ENCODE data around the gene MYPOP. TPM values are rescaled to one million over a fixed set of nuclear protein-coding genes. Genes with fewer than 3 reads are reported as not detected.

Gene MYPOP
- total and polyA plus RNA-seq, 11 donors: 7.9 to 16.0 (median 9.8) TPM

DNA sequence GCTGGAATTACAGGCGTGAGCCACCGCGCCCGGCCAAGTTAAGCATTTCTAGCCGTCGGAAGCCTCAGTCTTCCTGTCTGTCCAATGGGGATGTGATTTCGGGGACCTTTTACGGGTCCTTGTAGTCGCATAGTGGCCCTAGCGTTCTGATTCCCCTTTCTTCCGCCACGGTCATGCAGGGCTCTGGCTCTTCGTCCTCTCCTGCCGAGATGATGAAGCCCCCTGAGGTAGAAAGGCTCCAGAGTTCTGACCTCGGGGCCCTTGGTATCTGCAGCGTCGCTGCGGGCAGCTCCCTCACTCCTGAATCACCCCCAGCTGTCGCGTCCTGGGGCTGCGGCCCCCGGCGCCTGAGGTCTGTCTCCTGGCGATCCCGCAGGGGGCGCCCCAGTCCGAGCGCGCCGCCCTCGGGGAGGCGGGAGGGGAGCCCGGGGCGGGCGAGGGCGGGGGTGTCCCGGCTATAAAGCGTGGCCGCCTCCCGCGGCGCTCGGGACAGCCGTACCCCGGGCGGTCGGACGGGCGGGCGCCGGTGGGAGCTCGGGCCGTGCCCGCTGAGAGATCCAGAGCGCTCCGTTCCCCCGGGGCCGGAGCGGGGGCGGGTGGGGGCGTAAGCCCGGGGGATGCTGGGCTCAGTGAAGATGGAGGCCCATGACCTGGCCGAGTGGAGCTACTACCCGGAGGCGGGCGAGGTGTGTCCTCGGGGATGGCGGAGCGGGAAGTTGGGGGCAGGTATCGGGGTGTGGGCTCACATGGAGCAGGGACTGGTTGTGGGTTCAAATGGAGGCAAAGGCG, 38.4 kb downstream of the MYPOP start, which contains the start of gene FOXA3:
FOXA3 (plus strand) TSS at position 487 of the 789 bp plus-strand sequence; CDS start at position 618, 131 bp downstream.
- ATAC-seq (peak in 3 of 4 donors; percentile 10 to 39 (median 31)), DNase-seq (peak in 4 of 5 donors; percentile 37 to 77 (median 47))
- WGBS, 4 donors: 2 to 12% (median 3%) methylated on average over 16 to 71 of the region's 71 CpGs
- peak within 1 kb of the TSS in 3 of 12 donors; percentile 91 to 96 (median 94) for H3K27ac ChIP-seq
- H3K27me3 ChIP-seq: peaks cover 8 to 27% (median 16%) of the 10 kb centered on the region in 9 donors
- peaks cover 0 to 22% (median 14%) of the 10 kb centered on the region in 9 donors for H3K36me3 ChIP-seq
- intact Hi-C loops (cut with DNase I): loop anchor here in 4 of 10 donors (1.0 to 5.0 kb wide), 3 partner anchors 19 to 153 kb away; partner anchors contain the start of gene IRF2BP1 (in 3 of the 4)
- TF ChIP-seq, protein P1, sequence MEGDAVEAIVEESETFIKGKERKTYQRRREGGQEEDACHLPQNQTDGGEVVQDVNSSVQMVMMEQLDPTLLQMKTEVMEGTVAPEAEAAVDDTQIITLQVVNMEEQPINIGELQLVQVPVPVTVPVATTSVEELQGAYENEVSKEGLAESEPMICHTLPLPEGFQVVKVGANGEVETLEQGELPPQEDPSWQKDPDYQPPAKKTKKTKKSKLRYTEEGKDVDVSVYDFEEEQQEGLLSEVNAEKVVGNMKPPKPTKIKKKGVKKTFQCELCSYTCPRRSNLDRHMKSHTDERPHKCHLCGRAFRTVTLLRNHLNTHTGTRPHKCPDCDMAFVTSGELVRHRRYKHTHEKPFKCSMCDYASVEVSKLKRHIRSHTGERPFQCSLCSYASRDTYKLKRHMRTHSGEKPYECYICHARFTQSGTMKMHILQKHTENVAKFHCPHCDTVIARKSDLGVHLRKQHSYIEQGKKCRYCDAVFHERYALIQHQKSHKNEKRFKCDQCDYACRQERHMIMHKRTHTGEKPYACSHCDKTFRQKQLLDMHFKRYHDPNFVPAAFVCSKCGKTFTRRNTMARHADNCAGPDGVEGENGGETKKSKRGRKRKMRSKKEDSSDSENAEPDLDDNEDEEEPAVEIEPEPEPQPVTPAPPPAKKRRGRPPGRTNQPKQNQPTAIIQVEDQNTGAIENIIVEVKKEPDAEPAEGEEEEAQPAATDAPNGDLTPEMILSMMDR (IDR thresholded peaks at IDR 0.05): peak; percentile 47 to 74 (median 58)
- no peak for TF ChIP-seq POLR2A (IDR thresholded peaks at IDR 0.05)
- peak within 1 kb of the TSS; percentile 7 to 98 (median 92) for H3K4me3 ChIP-seq
- H3K9me3 ChIP-seq: no peaks in the 10 kb centered on the region
- peaks cover 0 to 28% (median 21%) of the 10 kb centered on the region in 12 donors for H3K4me1 ChIP-seq

DNA sequence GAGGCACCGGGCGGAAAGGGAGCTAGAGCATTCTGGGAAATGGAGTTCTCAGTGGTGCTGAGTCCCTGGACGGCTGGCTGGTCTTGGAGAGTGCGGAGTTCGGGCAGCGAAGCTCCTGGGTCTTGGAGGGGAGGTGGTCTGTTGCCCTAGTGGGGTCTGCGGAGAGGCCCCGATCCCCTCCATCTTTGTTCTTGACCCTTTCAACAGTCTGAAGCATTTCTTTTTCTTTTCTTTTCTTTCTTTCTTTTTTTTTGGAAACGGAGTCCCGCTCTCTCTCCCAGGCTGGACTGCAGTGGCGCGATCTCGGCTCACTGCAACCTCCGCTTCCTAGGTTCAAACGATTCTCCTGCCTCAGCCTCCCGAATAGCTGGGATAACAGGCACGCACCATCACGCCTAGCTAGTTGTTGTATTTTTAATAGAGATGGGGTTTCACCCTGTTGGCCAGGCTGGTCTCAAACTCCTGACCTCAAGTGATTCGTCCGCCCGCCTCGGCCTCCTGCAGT, 39.0 kb downstream of the MYPOP start:
- intact Hi-C loops (cut with DNase I): loop anchor here in 3 of 10 donors (1.0 to 5.0 kb wide), 2 partner anchors 23 to 154 kb away; partner anchors contain the start of gene IRF2BP1 (in 3 of the 3)

DNA sequence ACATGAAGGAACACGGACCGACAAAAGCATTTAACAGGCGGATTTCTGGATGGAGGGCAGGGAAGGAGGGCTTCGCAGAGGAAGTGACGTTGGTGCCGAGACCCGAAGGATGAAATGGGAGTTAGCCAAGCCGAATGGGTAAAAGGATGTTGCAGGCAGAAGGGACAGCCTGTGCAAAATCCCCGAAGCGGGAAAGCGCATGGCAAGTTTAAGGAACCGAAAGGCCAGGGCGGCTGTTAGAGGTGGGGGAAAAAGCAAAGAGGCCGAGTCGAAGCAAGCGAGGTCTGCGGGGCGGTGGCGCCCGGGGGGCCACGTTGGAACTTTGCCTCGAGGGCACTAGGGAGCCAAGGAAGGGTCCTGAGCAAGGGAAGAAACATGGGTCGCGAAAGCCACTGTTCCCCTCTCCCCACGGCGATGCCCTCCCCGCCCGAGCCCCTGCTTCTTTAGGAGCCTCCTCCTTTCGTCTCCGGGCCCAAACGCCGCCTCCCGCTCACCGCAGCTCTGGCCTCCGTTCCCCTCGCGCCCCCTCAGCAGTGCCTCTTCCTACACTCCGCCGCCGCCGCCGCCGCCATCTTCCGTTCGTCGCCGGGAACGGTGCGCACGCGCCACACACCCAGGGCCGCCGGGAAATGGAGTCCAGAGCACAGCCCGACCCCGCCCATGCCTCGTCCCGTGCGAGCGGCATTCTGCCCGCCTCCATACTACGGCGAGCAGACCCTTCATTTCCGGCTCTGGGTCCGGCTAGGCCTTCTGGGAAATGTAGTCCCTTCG, 39.7 kb downstream of the MYPOP start, which contains the start of gene SYMPK:
SYMPK (minus strand) TSS at position 584 of the 771 bp plus-strand sequence. CDS start 8,652 bp downstream, outside the sequence.
- Histone ChIP-seq H3K27me3 (peaks cover 8 to 27% (median 16%) of the 10 kb centered on the region in 9 donors), H3K36me3 (peaks cover 0 to 33% (median 21%) of the 10 kb centered on the region in 9 donors), H3K4me1 (peaks cover 0 to 28% (median 21%) of the 10 kb centered on the region in 12 donors), H3K4me3 (peak within 1 kb of the TSS; percentile 65 to 98 (median 92)), H3K27ac (peak within 1 kb of the TSS; percentile 80 to 96 (median 92)), H3K9me3 (no peaks in the 10 kb centered on the region)
- DNase-seq: peak; percentile 99
- peak in 1 of 2 donors; percentile 64 for TF ChIP-seq POLR2A (IDR thresholded peaks at IDR 0.05)
- TF ChIP-seq, protein P1 (IDR thresholded peaks at IDR 0.05): no peak
- ATAC-seq: peak; percentile 99 to 100 (median 100)
- intact Hi-C loops (cut with DNase I): loop anchor here in 3 of 10 donors (1.0 to 5.0 kb wide), 2 partner anchors 24 to 155 kb away; partner anchors contain the start of gene IRF2BP1 (in 3 of the 3)
- WGBS, 4 donors: 0 to 1% (median 0%) methylated on average over 55 to 65 of the region's 65 CpGs

More for the DNA sequence above, 39.0 kb downstream of the MYPOP start:
- Histone ChIP-seq H3K27ac (peak overlapping the region in 3 of 12 donors; percentile 91 to 96 (median 94)), H3K36me3 (peaks cover 0 to 27% (median 21%) of the 10 kb centered on the region in 9 donors), H3K27me3 (peaks cover 8 to 27% (median 16%) of the 10 kb centered on the region in 9 donors), H3K9me3 (no peaks in the 10 kb centered on the region), H3K4me3 (peak overlapping the region; percentile 7 to 98 (median 92)), H3K4me1 (peaks cover 0 to 28% (median 21%) of the 10 kb centered on the region in 12 donors)
- ATAC-seq (no peak), DNase-seq (no peak)
- no peak for TF ChIP-seq POLR2A (IDR thresholded peaks at IDR 0.05)
- TF ChIP-seq, protein P1 (IDR thresholded peaks at IDR 0.05): no peak
- WGBS, 4 donors: 2 to 3% (median 3%) methylated on average over 20 to 22 of the region's 22 CpGs

All from heart left ventricle (tissue), 16 donors.